ENCODE results near the gene MUSTN1. TPM values are rescaled to one million over a fixed set of nuclear protein-coding genes. Genes with fewer than 3 reads are reported as not detected.
A peak's percentile ranks its signal among the peaks of the same experiment; 100 is the strongest.

Gene MUSTN1
- total and polyA plus RNA-seq, 4 donors, result 0.25 to 12.1 (median 3.9) TPM

GRCh38 chr3:52798978-52799476 lies 35.8 kb downstream of the MUSTN1 start:
- Histone ChIP-seq H3K9ac (ENCODE audit: low read depth in 1 of 2, low read length in 2 of 2) (no peak overlapping the region), H3K27me3 (ENCODE audit: control insufficient read depth in 4 of 4, insufficient read depth in 4 of 4, low read length in 3 of 4) (no peaks in the 10 kb centered on the region), H3K27ac (ENCODE audit: low read depth in 1 of 2, low read length in 2 of 2) (peak overlapping the region in 1 of 2 donors; percentile 29), H3K4me1 (ENCODE audit: control insufficient read depth in 4 of 4, insufficient read depth in 4 of 4, low read length in 3 of 4) (peaks cover 21 to 53% (median 44%) of the 10 kb centered on the region in 4 donors), H3K9me3 (ENCODE audit: control insufficient read depth in 4 of 4, low read length in 3 of 4) (no peaks in the 10 kb centered on the region), H3K4me3 (ENCODE audit: low read depth in 1 of 3, low read length in 3 of 3) (no peak overlapping the region), H3K36me3 (ENCODE audit: control insufficient read depth in 4 of 4, insufficient read depth in 3 of 4, low read depth in 1 of 4, low read length in 3 of 4) (peaks cover 20 to 68% (median 57%) of the 10 kb centered on the region in 4 donors)
- WGBS, result 69% methylated on average over 14 of the region's 14 CpGs
- TF ChIP-seq TAF1 (conservative IDR thresholded peaks at IDR 0.05), result no peak
- TF ChIP-seq RAD21 (IDR thresholded peaks at IDR 0.05), result peak; percentile 51 to 73
- TF ChIP-seq GABPA (IDR thresholded peaks at IDR 0.05 in 1 of 2, conservative IDR thresholded peaks at IDR 0.05 in 1 of 2), result no peak
- no peak for TF ChIP-seq RXRA (IDR thresholded peaks at IDR 0.05)
- TF ChIP-seq REST (IDR thresholded peaks at IDR 0.05), result no peak
- no peak for TF ChIP-seq FOXA1 (IDR thresholded peaks at IDR 0.05)
- TF ChIP-seq SP1 (IDR thresholded peaks at IDR 0.05), result no peak
- no peak for TF ChIP-seq EGR1 (IDR thresholded peaks at IDR 0.05; ENCODE audit: low read depth in 2 of 2)
- no peak for TF ChIP-seq JUND (IDR thresholded peaks at IDR 0.05)
- TF ChIP-seq NR2F2 (IDR thresholded peaks at IDR 0.05), result no peak
- TF ChIP-seq HNF4G (IDR thresholded peaks at IDR 0.05), result no peak
- TF ChIP-seq HNF4A (conservative IDR thresholded peaks at IDR 0.05), result no peak
- no peak for TF ChIP-seq MAX (IDR thresholded peaks at IDR 0.05)
- TF ChIP-seq ATF3 (IDR thresholded peaks at IDR 0.05), result no peak
- TF ChIP-seq YY1 (IDR thresholded peaks at IDR 0.05), result no peak
- TF ChIP-seq CTCF (IDR thresholded peaks at IDR 0.05; ENCODE audit: low read depth, low read length, missing input control), result peak; percentile 41
- DNase-seq (ENCODE audit: low spot score), result no peak

- H3K4me3 ChIP-seq (ENCODE audit: low read depth in 1 of 3, low read length in 3 of 3), result no peak overlapping the region
- peaks cover 17 to 63% (median 52%) of the 10 kb centered on the region in 4 donors for H3K36me3 ChIP-seq (ENCODE audit: control insufficient read depth in 4 of 4, insufficient read depth in 3 of 4, low read depth in 1 of 4, low read length in 3 of 4)
- peaks cover 23 to 58% (median 49%) of the 10 kb centered on the region in 4 donors for H3K4me1 ChIP-seq (ENCODE audit: control insufficient read depth in 4 of 4, insufficient read depth in 4 of 4, low read length in 3 of 4)
- H3K9ac ChIP-seq (ENCODE audit: low read depth in 1 of 2, low read length in 2 of 2), result no peak overlapping the region
- no peaks in the 10 kb centered on the region for H3K27me3 ChIP-seq (ENCODE audit: control insufficient read depth in 4 of 4, insufficient read depth in 4 of 4, low read length in 3 of 4)
- H3K9me3 ChIP-seq (ENCODE audit: control insufficient read depth in 4 of 4, low read length in 3 of 4), result no peaks in the 10 kb centered on the region
- TF ChIP-seq HNF4A (conservative IDR thresholded peaks at IDR 0.05), result no peak
- no peak for TF ChIP-seq FOXA1 (IDR thresholded peaks at IDR 0.05)
- no peak for TF ChIP-seq GABPA (IDR thresholded peaks at IDR 0.05 in 1 of 2, conservative IDR thresholded peaks at IDR 0.05 in 1 of 2)
- no peak for TF ChIP-seq RXRA (IDR thresholded peaks at IDR 0.05)
- no peak for TF ChIP-seq YY1 (IDR thresholded peaks at IDR 0.05)
- TF ChIP-seq NR2F2 (IDR thresholded peaks at IDR 0.05), result no peak
- H3K27ac ChIP-seq (ENCODE audit: low read depth in 1 of 2, low read length in 2 of 2), result peak overlapping the region; percentile 29
- 87% methylated on average over 10 of the region's 10 CpGs for WGBS
- DNase-seq (ENCODE audit: low spot score), result no peak
Measured at GRCh38 chr3:52798376-52798977, 36.3 kb downstream of the MUSTN1 start.

Measured in liver (tissue), 9 donors.